HCT116 (cell line): Measurements from ENCODE around the gene CECR2. TPM values are rescaled to one million over a fixed set of nuclear protein-coding genes. Genes with fewer than 3 reads are reported as not detected.
A peak's percentile ranks its signal among the peaks of the same experiment; 100 is the strongest.

Experiments used
- ATAC-seq: fragments of 200-7000 bp; cut with Tn5 transposase; 2 replicates; pipeline ENCODE4 v1.9.1; 2020; ENCODE audit warnings: mild to moderate bottlenecking, moderate library complexity
- BruUV-seq: library from RNA; stranded (reverse); fragments of 400-500 nt; replicated peaks from 2 replicates; lab custom pipeline; 2021; lab: Mats Ljungman, UMichigan
- CTCF ChIA-PET: fragments of 300-600 bp; sonication (Branson Sonifier 250); formaldehyde crosslinking; loops from one replicate; lab custom pipeline; 2021; ENCODE audit warnings: antibody characterized with exemption; lab: Charles Lee
- POLR2A ChIA-PET: fragments of 300-600, 350-600 bp; sonication (Branson Sonifier 250); formaldehyde crosslinking; loops from one replicate; lab custom pipeline; 2021; ENCODE audit warnings: antibody characterized with exemption; lab: Charles Lee
- RAD21 ChIA-PET, 2 experiments: fragments of 300-600 bp; sonication (Branson Sonifier 250); formaldehyde crosslinking; loops; one replicate each; lab custom pipeline; 2023; ENCODE audit warnings: low total read pairs in 2 of 2; ENCODE audit not compliant: uncharacterized antibody in 2 of 2, unreplicated experiment in 2 of 2, low non-redundant PET in 1 of 2; lab: Charles Lee
- DNase-seq: peaks from one replicate; pipeline ENCODE4 v3.0.0-alpha.2; 2010; ENCODE audit warnings: low read depth, low spot score
- H2AFZ ChIP-seq: fragments of 200-600 bp; shearing (Covaris generic), sonication (generic); 2 replicates; pipeline ENCODE4 v1.6.1; 2017; ENCODE audit warnings: low read depth, mixed run types, mixed read lengths, antibody characterized with exemption, low read length; ENCODE audit not compliant: poor library complexity, severe bottlenecking
- H3K27ac ChIP-seq: 2 replicates; pipeline ENCODE4 v1.5.1; 2012; ENCODE audit warnings: low read depth, low read length
- H3K27me3 ChIP-seq: fragments of 200-600 bp; sonication (generic); 2 replicates; pipeline ENCODE4 v1.6.1; 2016; ENCODE audit warnings: mixed run types, low read length, mixed read lengths; ENCODE audit not compliant: insufficient read depth
- H3K36me3 ChIP-seq, 2 experiments: fragments of 200-500 bp in 1 of 2; fragments of 200-600 bp in 1 of 2; sonication (Bioruptor generic) in 1 of 2; sonication (generic) in 1 of 2; 2 replicates each; pipeline versions ENCODE4 v1.5.1 to v1.6.1; 2014 to 2016; ENCODE audit warnings: low read length in 2 of 2, inconsistent platforms in 1 of 2, mixed read lengths in 1 of 2, mixed run types in 1 of 2; ENCODE audit not compliant: insufficient read depth in 2 of 2, control insufficient read depth in 1 of 2
- H3K4me1 ChIP-seq, 2 experiments: fragments of 200-600 bp in 1 of 2; sonication (generic) in 1 of 2; 2 replicates each; pipeline versions ENCODE4 v1.5.1 to v1.6.1; 2012 to 2017; ENCODE audit warnings: low read length in 2 of 2, inconsistent platforms in 1 of 2, mild to moderate bottlenecking in 1 of 2, mixed read lengths in 1 of 2, mixed run types in 1 of 2, moderate library complexity in 1 of 2; ENCODE audit not compliant: insufficient read depth in 2 of 2, control insufficient read depth in 1 of 2
- H3K4me2 ChIP-seq: fragments of 200-600 bp; sonication (generic); 2 replicates; pipeline ENCODE4 v1.6.1; 2017; ENCODE audit warnings: mixed run types, low read length, mixed read lengths
- H3K4me3 ChIP-seq, 2 experiments: fragments of 200-600 bp in 1 of 2; sonication (generic) in 1 of 2; replicated peaks in 1 of 2; 2 replicates each; pipeline ENCODE4 v1.5.1; 2011 to 2016; ENCODE audit warnings: low read length in 2 of 2, control low read depth in 1 of 2, low read depth in 1 of 2, mild to moderate bottlenecking in 1 of 2, mixed read lengths in 1 of 2, mixed run types in 1 of 2
- H3K79me2 ChIP-seq: fragments of 200-600 bp; sonication (generic); 2 replicates; pipeline ENCODE4 v1.6.1; 2017; ENCODE audit warnings: mild to moderate bottlenecking, mixed run types, low read length, moderate library complexity, mixed read lengths; ENCODE audit not compliant: insufficient read depth
- H3K9ac ChIP-seq: fragments of 200-600 bp; sonication (generic); 2 replicates; pipeline ENCODE4 v1.6.1; 2016; ENCODE audit warnings: low read length, mixed read lengths
- H3K9me2 ChIP-seq: fragments of 200-600 bp; sonication (generic), shearing (Covaris generic); 2 replicates; pipeline ENCODE4 v1.6.1; 2017; ENCODE audit warnings: mixed run types, mild to moderate bottlenecking, moderate library complexity; ENCODE audit not compliant: insufficient read depth
- H3K9me3 ChIP-seq, 2 experiments: fragments of 200-500 bp in 1 of 2; fragments of 200-600 bp in 1 of 2; sonication (Bioruptor generic) in 1 of 2; sonication (generic) in 1 of 2; 2 replicates each; pipeline ENCODE4 v1.6.1; 2014 to 2017; ENCODE audit warnings: low read length in 2 of 2, mixed read lengths in 2 of 2, inconsistent platforms in 1 of 2, low read depth in 1 of 2, mild to moderate bottlenecking in 1 of 2, mixed run types in 1 of 2, moderate library complexity in 1 of 2; ENCODE audit not compliant: control insufficient read depth in 1 of 2, insufficient read depth in 1 of 2
- H4K20me1 ChIP-seq: fragments of 200-600 bp; sonication (generic), shearing (Covaris generic); 2 replicates; pipeline ENCODE4 v1.6.1; 2017; ENCODE audit warnings: mixed run types, mild to moderate bottlenecking, moderate library complexity; ENCODE audit not compliant: insufficient read depth
- CBX3 ChIP-seq: IDR thresholded peaks from 2 replicates; pipeline ENCODE4 v1.6.1; 2012; ENCODE audit warnings: low read depth
- CEBPB ChIP-seq: IDR thresholded peaks from 2 replicates; pipeline ENCODE4 v1.6.1; 2012; ENCODE audit warnings: low read depth
- EGR1 ChIP-seq: IDR thresholded peaks from 2 replicates; pipeline ENCODE4 v1.6.1; 2012; ENCODE audit warnings: low read depth
- ELF1 ChIP-seq: IDR thresholded peaks from 2 replicates; pipeline ENCODE4 v1.6.1; 2012; ENCODE audit warnings: low read depth, borderline replicate concordance
- EZH2 ChIP-seq: fragments of 200-600 bp; sonication (generic); IDR thresholded peaks from 2 replicates; pipeline ENCODE4 v1.6.1; 2017; ENCODE audit warnings: antibody characterized with exemption, mixed run types
- JUND ChIP-seq: IDR thresholded peaks from 2 replicates; pipeline ENCODE4 v1.6.1; 2012
- POLR2A ChIP-seq: IDR thresholded peaks from 2 replicates; pipeline ENCODE4 v1.7.0; 2011; ENCODE audit warnings: borderline replicate concordance; ENCODE audit not compliant: insufficient read depth, insufficient read length; ENCODE audit errors: extremely low read depth
- POLR2AphosphoS5 ChIP-seq: IDR thresholded peaks from 2 replicates; pipeline ENCODE4 v1.6.1; 2011; ENCODE audit warnings: mild to moderate bottlenecking, low read depth, low read length, moderate library complexity
- RAD21 ChIP-seq: IDR thresholded peaks from 2 replicates; pipeline ENCODE4 v1.6.1; 2012; ENCODE audit warnings: low read depth, mild to moderate bottlenecking
- REST ChIP-seq: IDR thresholded peaks from 2 replicates; pipeline ENCODE4 v1.6.1; 2012; ENCODE audit warnings: low read depth
- SIN3A ChIP-seq: IDR thresholded peaks from 2 replicates; pipeline ENCODE4 v1.6.1; 2012; ENCODE audit warnings: low read depth
- SP1 ChIP-seq: IDR thresholded peaks from 2 replicates; pipeline ENCODE4 v1.6.1; 2012; ENCODE audit warnings: low read depth
- SRF ChIP-seq: IDR thresholded peaks from 2 replicates; pipeline ENCODE4 v1.6.1; 2012; ENCODE audit warnings: low read depth
- TCF7L2 ChIP-seq: IDR thresholded peaks from 2 replicates; pipeline ENCODE4 v1.7.0; 2011; ENCODE audit warnings: borderline replicate concordance, inconsistent platforms; ENCODE audit not compliant: insufficient read depth, insufficient read length; ENCODE audit errors: extremely low read depth
- ZFX ChIP-seq: fragments of 450-650 bp; IDR thresholded peaks from 2 replicates; pipeline ENCODE4 v1.6.1; 2017
- intact Hi-C: fragments of 100-400 bp; cut with micrococcal nuclease; formaldehyde crosslinking; loops from 2 replicates; pipeline ENCODE4 v1.10.0; 2022
- total RNA-seq: library from RNA; stranded (reverse); gene quantifications from one replicate; pipeline ENCODE4 v1.2.1, GENCODE V29; 2021; ENCODE audit not compliant: unreplicated experiment
- TF ChIP-seq, protein P1 (sequence below), 3 experiments: fragments of 200-600 bp in 1 of 3; sonication (generic) in 1 of 3; IDR thresholded peaks in 2 of 3; conservative IDR thresholded peaks in 1 of 3; 2 replicates each; pipeline ENCODE4 v1.5.1; 2012 to 2017; ENCODE audit warnings: low read depth in 2 of 3, low read length in 2 of 3, antibody characterized with exemption in 1 of 3, borderline replicate concordance in 1 of 3, control low read depth in 1 of 3, mild to moderate bottlenecking in 1 of 3, mixed read lengths in 1 of 3, mixed run types in 1 of 3, moderate library complexity in 1 of 3; ENCODE audit not compliant: insufficient read depth in 1 of 3
- TF ChIP-seq, protein P2 (sequence below): IDR thresholded peaks from 2 replicates; pipeline ENCODE4 v1.6.1; 2012

CECR2 gene
- total RNA-seq, 1 experiment from 2014 or later, result 6.0 TPM

- Histone ChIP-seq H3K36me3 (no peaks in the 10 kb centered on the region), H3K27me3 (no peaks in the 10 kb centered on the region), H2AFZ (no peak overlapping the region), H3K9ac (no peak overlapping the region), H3K4me3 (no peak overlapping the region), H3K4me1 (peaks cover 0 to 5% of the 10 kb centered on the region in 2 experiments; a peak in 1 of 4 replicates), H3K27ac (no peak overlapping the region), H3K4me2 (no peak overlapping the region), H3K9me3 (no peaks in the 10 kb centered on the region), H4K20me1 (no peaks in the 10 kb centered on the region), H3K79me2 (no peaks in the 10 kb centered on the region), H3K9me2 (no peaks in the 10 kb centered on the region)
- POLR2A ChIA-PET, result no interaction called here
- CTCF ChIA-PET, result no interaction called here
- BruUV-seq, result no TSS peak
- ATAC-seq (peak; percentile 70), DNase-seq (no peak)
- intact Hi-C loops, result no loop called here
- TF ChIP-seq POLR2AphosphoS5, result no peak
- no peak for TF ChIP-seq ELF1
- no peak for TF ChIP-seq SP1
- TF ChIP-seq, protein P1, sequence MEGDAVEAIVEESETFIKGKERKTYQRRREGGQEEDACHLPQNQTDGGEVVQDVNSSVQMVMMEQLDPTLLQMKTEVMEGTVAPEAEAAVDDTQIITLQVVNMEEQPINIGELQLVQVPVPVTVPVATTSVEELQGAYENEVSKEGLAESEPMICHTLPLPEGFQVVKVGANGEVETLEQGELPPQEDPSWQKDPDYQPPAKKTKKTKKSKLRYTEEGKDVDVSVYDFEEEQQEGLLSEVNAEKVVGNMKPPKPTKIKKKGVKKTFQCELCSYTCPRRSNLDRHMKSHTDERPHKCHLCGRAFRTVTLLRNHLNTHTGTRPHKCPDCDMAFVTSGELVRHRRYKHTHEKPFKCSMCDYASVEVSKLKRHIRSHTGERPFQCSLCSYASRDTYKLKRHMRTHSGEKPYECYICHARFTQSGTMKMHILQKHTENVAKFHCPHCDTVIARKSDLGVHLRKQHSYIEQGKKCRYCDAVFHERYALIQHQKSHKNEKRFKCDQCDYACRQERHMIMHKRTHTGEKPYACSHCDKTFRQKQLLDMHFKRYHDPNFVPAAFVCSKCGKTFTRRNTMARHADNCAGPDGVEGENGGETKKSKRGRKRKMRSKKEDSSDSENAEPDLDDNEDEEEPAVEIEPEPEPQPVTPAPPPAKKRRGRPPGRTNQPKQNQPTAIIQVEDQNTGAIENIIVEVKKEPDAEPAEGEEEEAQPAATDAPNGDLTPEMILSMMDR (IDR thresholded peaks at IDR 0.05 in 2 of 3, conservative IDR thresholded peaks at IDR 0.05 in 1 of 3; ENCODE audit: borderline replicate concordance in 1 of 3, insufficient read depth in 1 of 3, low read depth in 2 of 3, low read length in 2 of 3), result no peak
- TF ChIP-seq SRF, result no peak
- TF ChIP-seq, protein P2, sequence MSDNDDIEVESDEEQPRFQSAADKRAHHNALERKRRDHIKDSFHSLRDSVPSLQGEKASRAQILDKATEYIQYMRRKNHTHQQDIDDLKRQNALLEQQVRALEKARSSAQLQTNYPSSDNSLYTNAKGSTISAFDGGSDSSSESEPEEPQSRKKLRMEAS, result no peak
- no peak for TF ChIP-seq SIN3A
- TF ChIP-seq EZH2, result no peak
- no peak for TF ChIP-seq POLR2A
- no peak for TF ChIP-seq EGR1
- no peak for TF ChIP-seq JUND
- no peak for TF ChIP-seq CBX3
- TF ChIP-seq TCF7L2, result no peak
- TF ChIP-seq RAD21, result no peak
- TF ChIP-seq ZFX, result no peak
- TF ChIP-seq REST, result no peak
- TF ChIP-seq CEBPB, result no peak
- RAD21 ChIA-PET, result no interaction called here
These were observed 211.3 kb downstream of the CECR2 start for GRCh38 chr22:17580441-17581031.
